Measurements from ENCODE around the gene ZNF519.
A peak's percentile ranks its signal among the peaks of the same experiment; 100 is the strongest.
"Not testable (repeated sequence)": the region's sequence is repeated elsewhere in the genome, so short reads cannot be mapped to it uniquely, and the experiment has no call there.

Gene ZNF519

DNA sequence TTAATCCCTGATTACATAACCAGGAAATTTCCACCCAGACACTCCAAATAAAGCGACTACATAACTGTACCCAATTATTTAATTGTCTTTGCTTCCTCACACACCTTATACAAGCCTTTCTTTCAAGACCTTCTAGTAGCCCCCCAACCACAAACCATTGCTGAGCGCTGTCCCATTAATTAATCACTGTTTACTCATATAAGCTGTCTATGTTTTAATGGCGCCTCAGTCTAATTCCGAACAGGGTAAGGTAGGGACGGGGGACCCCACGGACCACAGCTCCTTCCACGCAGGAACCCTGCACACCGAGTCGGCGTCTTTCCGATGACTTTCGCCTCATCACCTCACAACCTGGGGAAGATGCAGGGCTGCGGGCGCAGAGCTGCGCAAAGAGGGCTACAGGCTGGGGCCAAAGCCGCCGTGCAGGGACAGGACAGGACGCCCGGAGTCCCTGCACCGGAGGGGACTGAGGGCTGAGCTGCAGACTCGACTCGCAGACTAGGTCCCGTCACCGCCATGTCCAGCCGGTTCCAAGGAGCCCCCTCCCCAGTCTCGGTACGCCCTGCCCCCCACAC is 452 bp downstream of the ZNF519 start:
- Mint-ChIP-seq H3K4me3 (peak overlapping the region; percentile 91), H3K27ac (peak overlapping the region; percentile 83), H3K4me1 (ENCODE audit: low read depth) (peaks cover 17% of the 10 kb centered on the region)
- H3K36me3 Mint-ChIP-seq (ENCODE audit: low read depth); H3K27me3 Mint-ChIP-seq; H3K9me3 Mint-ChIP-seq: not testable (repeated sequence)

DNA sequence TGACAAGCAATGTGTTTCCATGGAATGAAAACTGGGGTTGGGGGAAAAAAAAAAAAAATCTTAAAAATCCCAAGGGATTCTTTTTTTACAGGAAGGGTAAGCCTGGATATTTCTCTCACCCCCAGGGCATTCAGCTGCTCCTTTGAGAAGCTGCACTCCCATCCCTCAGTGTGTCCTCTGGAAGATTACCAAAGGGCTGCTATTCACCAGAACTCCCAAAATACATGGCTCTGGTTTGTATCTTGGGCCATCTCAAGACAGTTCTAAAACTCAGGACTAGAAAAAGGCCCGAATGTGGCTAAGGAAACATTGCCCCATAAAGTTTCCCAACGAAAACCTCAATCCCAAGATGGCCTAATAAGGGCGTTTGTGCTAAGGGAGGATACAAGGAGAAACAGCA is 1.4 kb downstream of the ZNF519 start:
- H3K36me3 Mint-ChIP-seq (ENCODE audit: low read depth); H3K27me3 Mint-ChIP-seq; H3K9me3 Mint-ChIP-seq; H3K27ac Mint-ChIP-seq: not testable (repeated sequence)
- peaks cover 17% of the 10 kb centered on the region for H3K4me1 Mint-ChIP-seq (ENCODE audit: low read depth)
- H3K4me3 Mint-ChIP-seq, result peak overlapping the region; percentile 91

DNA sequence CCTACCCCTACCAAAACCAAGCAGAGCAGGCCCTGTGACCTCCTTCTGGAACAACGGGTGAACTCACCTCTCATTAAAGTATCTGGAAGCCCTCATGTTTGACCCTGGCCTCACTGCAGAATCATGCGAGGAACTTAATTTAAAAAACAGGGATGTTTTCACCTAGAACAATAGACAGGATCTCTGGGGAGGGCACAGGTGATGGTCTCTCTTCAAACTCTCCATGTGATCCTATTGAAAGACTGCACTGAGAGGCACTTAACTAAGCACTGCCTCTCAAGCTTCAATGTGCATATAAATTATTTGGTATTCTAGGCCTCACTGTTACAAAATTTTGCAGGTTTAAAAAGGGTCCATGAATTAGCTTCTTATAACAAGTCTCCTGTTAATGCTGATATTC is 7.5 kb downstream of the ZNF519 start:
- Mint-ChIP-seq H3K27ac (no peak overlapping the region), H3K4me1 (ENCODE audit: low read depth) (peaks cover 3% of the 10 kb centered on the region), H3K36me3 (ENCODE audit: low read depth) (peaks cover 30% of the 10 kb centered on the region), H3K9me3 (no peaks in the 10 kb centered on the region), H3K27me3 (no peaks in the 10 kb centered on the region), H3K4me3 (no peak overlapping the region)

DNA sequence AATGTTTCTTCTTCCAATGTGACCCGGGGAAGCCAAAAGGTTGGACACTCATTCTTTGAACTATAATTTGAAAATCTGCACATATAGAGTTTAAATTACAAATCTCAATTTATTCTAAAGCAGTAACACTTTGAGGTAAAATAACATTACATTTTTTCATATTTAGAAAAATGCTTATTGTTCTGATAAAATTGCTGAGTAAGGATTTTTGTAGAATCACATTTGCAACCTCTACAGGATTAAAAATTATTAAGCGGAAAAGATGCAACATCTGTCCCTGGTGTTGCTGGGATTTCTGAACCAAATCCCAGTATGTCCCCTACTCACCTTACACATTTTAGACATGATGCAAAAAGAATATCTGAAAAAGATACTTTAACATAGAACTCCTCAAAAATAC is 10.1 kb downstream of the ZNF519 start:
- Mint-ChIP-seq H3K4me1 (ENCODE audit: low read depth) (no peaks in the 10 kb centered on the region), H3K36me3 (ENCODE audit: low read depth) (peaks cover 39% of the 10 kb centered on the region), H3K27ac (no peak overlapping the region), H3K4me3 (no peak overlapping the region), H3K9me3 (peaks cover 2% of the 10 kb centered on the region), H3K27me3 (no peaks in the 10 kb centered on the region)

DNA sequence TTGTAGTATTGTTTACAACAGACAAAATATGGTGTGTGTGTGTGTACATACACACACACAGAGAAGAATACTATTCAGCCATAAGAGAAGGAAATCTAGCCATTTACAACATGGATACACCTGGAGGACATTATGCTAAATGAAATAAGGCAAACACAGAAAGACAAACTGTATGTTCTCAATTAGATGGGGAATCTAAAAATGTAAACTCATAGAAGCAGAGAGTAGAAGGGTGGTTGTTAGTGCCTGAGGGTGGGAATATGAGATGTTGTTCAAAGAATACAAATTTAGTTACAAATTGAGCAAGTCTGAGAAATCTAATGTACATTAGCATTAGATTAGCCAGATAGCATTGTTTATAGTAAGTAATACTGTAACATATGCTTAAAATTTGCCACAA is 11.3 kb downstream of the ZNF519 start:
- H3K4me1 Mint-ChIP-seq (ENCODE audit: low read depth), result no peaks in the 10 kb centered on the region
- no peak overlapping the region for H3K4me3 Mint-ChIP-seq
- H3K27me3 Mint-ChIP-seq, result no peaks in the 10 kb centered on the region
- peaks cover 47% of the 10 kb centered on the region for H3K36me3 Mint-ChIP-seq (ENCODE audit: low read depth)
- peaks cover 5% of the 10 kb centered on the region for H3K9me3 Mint-ChIP-seq
- H3K27ac Mint-ChIP-seq, result no peak overlapping the region

DNA sequence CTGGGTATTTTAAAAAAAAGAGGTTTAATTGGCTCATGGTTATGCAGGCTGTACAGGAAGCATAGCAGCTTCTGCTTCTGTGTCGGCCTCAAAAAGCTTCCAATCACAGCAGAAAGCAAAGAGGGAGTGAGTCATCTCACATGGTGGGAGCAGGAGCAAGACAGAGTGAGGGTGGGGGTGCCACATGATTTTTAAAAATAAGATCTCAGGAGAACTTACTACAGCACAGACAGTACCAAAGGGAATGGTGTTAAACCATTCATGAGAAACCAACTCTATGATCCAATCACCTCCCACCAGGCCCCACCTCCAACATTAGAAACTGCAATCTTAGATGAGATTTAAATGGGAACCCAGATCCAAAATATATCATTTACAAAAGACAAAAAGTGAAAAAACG is 14.6 kb downstream of the ZNF519 start:
- no peaks in the 10 kb centered on the region for H3K27me3 Mint-ChIP-seq
- H3K4me3 Mint-ChIP-seq, result no peak overlapping the region
- H3K27ac Mint-ChIP-seq, result no peak overlapping the region
- peaks cover 49% of the 10 kb centered on the region for H3K36me3 Mint-ChIP-seq (ENCODE audit: low read depth)
- H3K4me1 Mint-ChIP-seq (ENCODE audit: low read depth), result no peaks in the 10 kb centered on the region
- peaks cover 12% of the 10 kb centered on the region for H3K9me3 Mint-ChIP-seq

DNA sequence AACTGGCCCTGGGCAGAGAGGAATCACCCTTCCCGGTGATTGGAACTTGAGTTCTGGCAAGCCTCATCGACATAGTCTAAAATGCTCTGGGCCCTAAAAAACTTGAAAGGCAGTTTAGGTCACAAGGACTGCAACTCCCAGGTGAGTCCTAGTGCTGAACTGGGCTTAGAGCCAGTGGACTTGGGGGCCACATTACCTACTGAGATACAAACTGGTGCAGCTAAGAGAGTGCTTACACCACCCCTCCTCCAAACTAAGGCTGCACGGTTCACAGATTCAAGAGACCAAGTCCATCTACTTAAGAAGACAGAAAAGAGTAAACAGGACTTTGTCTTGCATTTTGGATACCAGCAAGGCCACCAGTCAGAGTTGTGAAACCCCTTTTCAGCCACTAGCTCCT is 25.3 kb downstream of the ZNF519 start:
- Mint-ChIP-seq H3K36me3 (ENCODE audit: low read depth) (peaks cover 72% of the 10 kb centered on the region), H3K27me3 (no peaks in the 10 kb centered on the region), H3K9me3 (peaks cover 28% of the 10 kb centered on the region), H3K27ac (no peak overlapping the region), H3K4me1 (ENCODE audit: low read depth) (no peaks in the 10 kb centered on the region), H3K4me3 (no peak overlapping the region)

DNA sequence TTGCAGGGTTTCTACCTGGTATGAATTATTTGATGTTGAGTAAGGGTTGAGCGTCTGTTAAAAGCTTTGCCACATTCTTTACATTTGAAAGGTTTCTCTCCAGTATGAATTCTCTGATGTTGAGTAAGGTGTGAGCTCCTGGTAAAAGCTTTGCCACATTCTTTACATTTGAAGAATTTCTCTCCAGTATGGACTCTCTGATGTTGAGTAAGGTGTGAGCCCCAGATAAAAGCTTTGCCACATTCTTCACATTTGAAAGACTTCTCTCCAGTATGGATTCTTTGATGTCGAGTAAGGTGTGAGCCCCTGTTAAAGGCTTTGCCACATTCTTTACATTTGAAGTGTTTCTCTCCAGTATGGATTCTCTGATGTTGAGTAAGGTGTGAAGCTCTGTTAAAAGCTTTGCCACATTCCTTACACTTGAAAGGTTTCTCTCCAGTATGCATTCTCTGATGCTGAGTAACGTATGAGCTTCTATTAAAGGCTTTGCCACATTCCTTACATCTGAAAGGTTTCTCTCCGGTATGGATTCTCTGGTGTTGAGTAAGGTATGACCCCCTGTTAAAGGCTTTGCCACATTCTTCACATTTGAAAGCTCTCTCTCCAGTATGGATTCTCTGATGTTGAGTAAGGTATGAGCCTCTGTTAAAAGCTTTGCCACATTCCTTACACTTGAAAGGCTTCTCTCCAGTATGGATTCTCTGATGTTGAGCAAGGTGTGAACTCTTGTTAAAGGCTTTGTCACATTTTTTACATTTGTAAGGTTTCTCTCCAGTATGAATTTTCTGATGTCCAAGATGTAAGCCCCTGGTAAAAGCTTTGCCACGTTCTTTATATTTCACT is 27.1 kb downstream of the ZNF519 start:
- Mint-ChIP-seq H3K27ac (no peak overlapping the region), H3K9me3 (peaks cover 32% of the 10 kb centered on the region), H3K36me3 (ENCODE audit: low read depth) (peaks cover 81% of the 10 kb centered on the region), H3K27me3 (no peaks in the 10 kb centered on the region), H3K4me1 (ENCODE audit: low read depth) (peaks cover 13% of the 10 kb centered on the region), H3K4me3 (no peak overlapping the region)

DNA sequence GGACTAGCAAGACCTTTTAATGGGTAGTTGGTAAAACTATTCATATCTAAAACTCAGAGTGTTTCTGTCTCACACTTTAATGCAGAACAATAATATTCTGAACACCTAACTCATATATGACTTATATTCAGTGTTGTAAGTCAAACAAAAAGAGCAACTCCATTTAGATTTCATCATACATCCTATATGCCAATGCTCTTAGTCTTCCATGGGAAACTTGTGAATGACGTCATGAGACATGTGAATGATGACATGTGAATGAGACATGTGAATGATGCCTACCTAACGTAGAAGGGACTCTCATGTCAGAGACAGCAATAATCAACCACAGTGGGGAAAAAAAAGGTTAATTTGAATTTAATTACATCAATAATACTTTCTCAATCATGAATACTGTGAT is 28.0 kb downstream of the ZNF519 start:
- H3K27ac Mint-ChIP-seq, result no peak overlapping the region
- peaks cover 16% of the 10 kb centered on the region for H3K4me1 Mint-ChIP-seq (ENCODE audit: low read depth)
- peaks cover 73% of the 10 kb centered on the region for H3K36me3 Mint-ChIP-seq (ENCODE audit: low read depth)
- H3K4me3 Mint-ChIP-seq, result no peak overlapping the region
- H3K9me3 Mint-ChIP-seq, result peaks cover 32% of the 10 kb centered on the region
- H3K27me3 Mint-ChIP-seq, result no peaks in the 10 kb centered on the region

DNA sequence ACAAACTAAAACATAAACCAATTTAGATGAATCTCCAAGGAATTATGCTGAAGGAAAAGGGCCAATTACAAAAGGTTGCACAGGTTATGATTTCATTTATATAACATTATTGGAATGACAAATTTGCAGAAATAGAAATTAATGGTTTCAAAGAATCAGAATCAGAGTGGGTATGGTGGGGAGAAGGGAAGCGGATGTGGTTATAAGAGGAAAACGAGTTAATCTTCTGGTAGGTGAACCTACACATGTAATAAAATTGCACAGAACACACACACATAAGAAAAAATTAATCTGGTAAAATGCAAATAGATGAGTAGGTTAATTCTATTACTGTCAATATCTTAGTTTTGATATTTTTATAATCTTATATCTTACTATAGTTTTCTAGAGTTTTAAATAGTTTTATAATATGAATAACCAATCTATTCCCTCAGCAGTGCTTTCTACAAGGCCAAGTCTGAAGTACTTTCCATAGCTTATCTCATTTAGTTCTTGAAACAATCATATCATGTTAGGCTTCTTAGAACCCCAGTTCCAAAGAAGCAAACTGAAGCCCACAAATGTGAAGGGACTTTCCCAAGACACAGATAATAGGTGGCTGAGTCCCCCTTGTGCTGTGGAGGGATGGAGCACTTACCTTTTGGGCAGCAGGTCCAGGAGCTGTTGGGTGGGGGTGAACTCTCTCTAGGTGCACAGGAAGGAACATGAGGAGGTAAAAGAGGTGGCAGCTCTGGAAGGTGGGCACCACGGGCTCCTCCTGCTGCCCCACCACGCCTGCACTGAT is 31.5 kb downstream of the ZNF519 start:
- H3K36me3 Mint-ChIP-seq (ENCODE audit: low read depth), result peaks cover 65% of the 10 kb centered on the region
- no peak overlapping the region for H3K4me3 Mint-ChIP-seq
- peaks cover 20% of the 10 kb centered on the region for H3K4me1 Mint-ChIP-seq (ENCODE audit: low read depth)
- H3K9me3 Mint-ChIP-seq, result peaks cover 20% of the 10 kb centered on the region
- H3K27ac Mint-ChIP-seq, result peak overlapping the region; percentile 33
- H3K27me3 Mint-ChIP-seq, result no peaks in the 10 kb centered on the region

DNA sequence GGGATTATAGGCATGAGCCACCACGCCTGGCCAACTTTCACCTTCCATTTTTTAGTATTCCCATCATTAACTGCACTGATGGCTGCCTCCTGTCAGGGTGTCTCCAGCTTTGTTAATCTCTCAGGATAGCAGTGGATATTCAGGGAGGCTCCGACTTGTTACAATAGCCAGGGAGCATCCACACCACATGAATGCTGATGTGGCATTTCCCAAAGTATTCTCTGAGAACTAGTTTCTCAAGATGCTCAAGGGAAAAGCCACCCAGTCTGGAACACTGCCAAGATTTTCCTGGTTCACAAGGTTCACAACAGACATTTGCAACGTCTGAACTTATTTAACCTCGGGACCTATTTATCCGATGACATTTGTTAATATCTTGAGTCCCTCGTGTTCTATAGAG is 33.8 kb downstream of the ZNF519 start:
- Mint-ChIP-seq H3K27ac (no peak overlapping the region), H3K36me3 (ENCODE audit: low read depth) (peaks cover 50% of the 10 kb centered on the region), H3K4me1 (ENCODE audit: low read depth) (peaks cover 20% of the 10 kb centered on the region), H3K27me3 (no peaks in the 10 kb centered on the region), H3K4me3 (no peak overlapping the region), H3K9me3 (peaks cover 9% of the 10 kb centered on the region)

DNA sequence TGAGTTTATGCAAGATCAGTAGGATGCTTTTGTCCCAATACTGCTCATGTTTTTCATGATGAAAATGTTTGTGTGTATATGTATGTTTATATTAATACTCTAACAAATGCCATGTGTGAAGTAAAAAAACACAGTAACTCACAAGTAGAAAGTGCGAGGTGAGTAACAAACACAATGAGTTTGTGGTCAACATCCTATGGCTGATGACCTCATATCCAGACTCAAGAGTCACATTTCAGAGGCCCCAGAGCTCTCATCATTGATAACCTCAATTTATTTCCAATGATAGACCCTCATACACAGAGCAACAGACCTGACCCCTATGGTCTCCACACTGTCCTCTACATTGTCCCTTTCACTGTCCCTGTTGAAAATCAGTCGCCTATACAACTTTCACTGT is 34.5 kb downstream of the ZNF519 start:
- H3K4me1 Mint-ChIP-seq (ENCODE audit: low read depth), result peaks cover 20% of the 10 kb centered on the region

DNA sequence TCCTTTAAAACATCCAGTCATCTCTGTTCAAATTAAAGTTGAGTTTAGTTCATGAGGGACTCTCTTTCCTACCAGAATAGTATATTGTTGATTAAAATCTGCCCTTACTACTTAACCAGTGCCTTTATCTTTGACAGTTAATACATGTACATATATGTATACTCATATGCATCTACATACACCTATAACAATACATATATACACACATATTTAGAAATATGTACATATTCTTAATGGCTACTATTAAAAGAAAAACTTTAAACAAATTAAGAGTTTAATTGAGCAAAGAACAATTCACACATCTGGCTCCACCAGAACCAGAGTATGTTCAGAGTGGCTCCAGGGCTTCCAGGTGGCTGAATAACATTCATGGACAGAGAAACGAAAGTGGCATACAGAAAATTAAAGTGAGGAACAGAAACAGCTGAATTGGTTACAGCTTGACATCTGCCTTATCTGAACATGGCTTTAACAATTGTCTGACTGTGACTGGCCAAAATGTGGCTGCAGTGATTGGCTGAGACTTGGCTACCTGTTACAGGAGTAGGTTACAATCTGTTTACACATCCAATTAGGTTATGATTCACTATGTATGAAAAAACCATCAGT is 38.8 kb downstream of the ZNF519 start:
- H3K27me3 Mint-ChIP-seq, result no peaks in the 10 kb centered on the region
- H3K4me3 Mint-ChIP-seq, result no peak overlapping the region
- H3K9me3 Mint-ChIP-seq, result peaks cover 5% of the 10 kb centered on the region
- peaks cover 4% of the 10 kb centered on the region for H3K4me1 Mint-ChIP-seq (ENCODE audit: low read depth)
- H3K36me3 Mint-ChIP-seq (ENCODE audit: low read depth), result peaks cover 22% of the 10 kb centered on the region
- H3K27ac Mint-ChIP-seq, result no peak overlapping the region

More for the DNA sequence above, 34.5 kb downstream of the ZNF519 start:
- H3K27me3 Mint-ChIP-seq, result no peaks in the 10 kb centered on the region
- peaks cover 44% of the 10 kb centered on the region for H3K36me3 Mint-ChIP-seq (ENCODE audit: low read depth)
- H3K27ac Mint-ChIP-seq, result no peak overlapping the region
- peaks cover 9% of the 10 kb centered on the region for H3K9me3 Mint-ChIP-seq
- no peak overlapping the region for H3K4me3 Mint-ChIP-seq

DNA sequence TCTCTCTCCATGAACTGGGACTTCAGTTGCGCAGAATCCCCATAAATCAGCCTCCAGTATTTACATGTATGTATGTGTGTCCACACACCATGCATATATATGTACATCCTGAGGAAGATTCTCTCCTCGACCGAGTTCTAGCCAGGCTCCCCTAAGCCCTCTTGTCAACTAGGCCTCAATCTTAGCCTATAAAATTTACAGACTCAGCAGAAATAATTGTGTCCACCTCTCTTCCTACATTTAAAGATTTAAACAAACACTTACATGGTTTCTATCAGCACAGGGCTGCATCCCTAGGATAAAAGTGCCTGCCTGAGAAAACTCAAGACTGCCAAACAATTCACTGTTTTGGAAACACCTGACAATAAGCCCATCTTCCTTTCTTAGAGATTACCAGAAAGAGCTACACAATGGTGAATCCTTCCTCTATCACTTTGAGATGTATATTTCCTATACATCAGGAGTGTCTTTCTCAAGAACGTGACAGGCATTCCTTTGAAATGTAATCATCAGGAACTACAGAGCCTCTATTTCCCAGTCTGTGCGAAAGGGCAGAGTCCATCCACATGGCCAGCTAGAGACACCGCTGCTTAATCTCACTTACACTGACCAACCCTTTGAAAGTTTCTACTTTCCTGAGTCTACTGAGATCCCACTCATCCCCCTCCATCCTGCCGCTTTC is 39.5 kb downstream of the ZNF519 start:
- peaks cover under 1% of the 10 kb centered on the region for H3K4me1 Mint-ChIP-seq (ENCODE audit: low read depth)
- no peak overlapping the region for H3K27ac Mint-ChIP-seq
- H3K36me3 Mint-ChIP-seq (ENCODE audit: low read depth), result peaks cover 19% of the 10 kb centered on the region
- H3K9me3 Mint-ChIP-seq, result peaks cover 5% of the 10 kb centered on the region
- H3K27me3 Mint-ChIP-seq, result no peaks in the 10 kb centered on the region
- no peak overlapping the region for H3K4me3 Mint-ChIP-seq
